OCI-LY7 (cell line): ENCODE measurements around the gene GOLGA8A.

Experiments
- CTCF ChIP-seq: fragments of 200-600 bp; sonication (generic); conservative IDR thresholded peaks from 2 replicates; pipeline ENCODE4 v1.5.1; 2014; ENCODE audit warnings: mild to moderate bottlenecking, antibody characterized with exemption, low read length, moderate library complexity, mixed read lengths
- EZH2phosphoT487 ChIP-seq: fragments of 200-600 bp; sonication (generic); IDR thresholded peaks from 2 replicates; pipeline ENCODE4 v1.6.1; 2018; ENCODE audit warnings: low read depth, borderline replicate concordance, mild to moderate bottlenecking, mixed run types, antibody characterized with exemption, low read length, moderate library complexity, mixed read lengths

- no peak for TF ChIP-seq CTCF
- no peak for TF ChIP-seq EZH2phosphoT487
These were observed 32.5 kb upstream of the GOLGA8A start for GRCh38 chr15:34470091-34470490.
